NCI-H524 (cell line): Measurements from ENCODE around the gene ITGA4.

Source experiments
- DNase-seq, 2 experiments: peaks; one replicate each; lab custom pipeline; 2025; lab: John Stamatoyannopoulos, UW

ITGA4 gene

DNA sequence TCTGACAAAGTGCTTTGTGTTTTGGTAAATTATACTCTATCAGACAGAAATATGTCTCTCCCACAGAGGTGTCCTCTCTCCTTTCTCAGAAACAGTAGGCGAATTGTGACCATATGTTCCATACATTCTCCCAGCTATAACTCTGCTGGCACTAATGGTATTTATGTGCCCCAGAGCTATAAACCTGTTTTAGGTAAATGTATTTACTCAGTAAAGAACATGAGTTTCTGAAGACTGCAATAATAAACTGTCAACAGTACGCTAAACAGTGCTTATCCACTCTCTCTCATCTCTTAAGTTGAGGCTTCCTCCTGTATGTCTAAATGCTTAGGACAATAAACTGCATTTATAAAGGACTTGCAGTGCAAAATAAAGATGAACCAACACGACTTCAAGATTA, 58.5 kb downstream of the ITGA4 start:
- no peak for DNase-seq

- no peak for DNase-seq
Measured at GRCh38 chr2:181516992-181517391, 59.8 kb downstream of the ITGA4 start.

DNA sequence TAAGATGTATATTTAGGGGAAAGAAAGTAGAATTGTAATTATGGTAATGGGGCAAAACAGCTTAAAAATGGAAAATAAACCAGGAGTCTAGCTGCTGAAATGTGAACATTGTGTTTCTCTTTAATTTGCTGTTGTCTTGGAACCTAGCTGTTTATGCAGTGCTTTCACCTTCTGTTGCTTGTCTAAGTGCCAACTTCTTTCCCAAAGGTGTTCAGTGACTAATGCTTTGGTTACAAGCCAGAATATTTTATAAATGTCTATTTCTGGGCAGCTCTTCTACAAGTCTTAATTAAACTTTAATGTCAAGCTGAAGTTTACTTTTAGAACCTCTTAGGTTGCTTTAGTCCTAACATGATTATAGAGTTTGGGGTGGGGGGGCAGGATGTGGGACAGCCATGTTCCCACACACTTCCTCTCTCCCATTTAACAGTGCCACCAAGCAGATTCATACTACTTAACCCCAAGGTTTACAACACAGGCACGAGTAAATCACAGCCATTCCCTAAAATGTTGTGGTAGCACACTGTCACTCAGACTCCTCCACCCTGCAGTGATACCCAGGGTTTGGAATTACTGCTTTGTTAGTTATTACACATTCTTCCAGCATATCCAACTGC, 60.6 kb downstream of the ITGA4 start:
- no peak for DNase-seq

DNA sequence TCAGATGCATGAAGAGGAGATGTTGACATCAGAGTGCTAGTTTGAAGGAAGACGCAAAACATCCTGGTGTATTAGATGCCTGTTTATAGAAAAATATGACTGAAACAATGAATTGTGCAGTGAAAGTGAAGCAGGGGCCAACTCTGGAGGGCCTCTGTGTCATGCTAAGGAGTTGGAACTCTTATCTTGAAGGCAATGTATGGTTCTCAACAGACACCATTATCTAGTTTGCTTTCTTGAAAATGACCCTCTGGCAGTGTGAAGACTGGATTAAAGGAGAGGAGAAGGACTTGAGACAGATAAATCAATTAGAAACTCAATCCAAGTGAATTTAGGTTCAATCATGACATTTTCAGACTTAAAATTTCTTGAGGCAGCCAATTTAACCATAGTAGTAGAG, 63.1 kb downstream of the ITGA4 start:
- no peak for DNase-seq

DNA sequence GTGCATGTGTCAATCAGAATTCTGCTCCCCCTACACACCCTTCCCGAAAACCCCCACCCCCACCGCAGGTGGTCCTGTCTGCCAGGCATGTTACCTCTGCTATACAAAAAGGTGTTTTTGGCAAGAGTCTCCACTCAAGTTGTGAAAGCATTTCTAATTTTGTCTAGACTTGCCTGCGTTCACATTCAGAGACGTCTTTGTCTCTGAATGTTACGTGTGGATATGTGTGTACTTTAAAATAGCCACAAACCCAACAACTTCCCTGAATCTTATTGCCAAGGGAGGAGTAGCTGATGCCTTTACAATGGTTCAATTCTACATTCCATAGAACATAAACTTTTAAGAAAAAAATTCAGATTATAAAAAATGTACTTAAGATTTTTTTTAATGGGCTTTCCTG, 66.6 kb downstream of the ITGA4 start:
- DNase-seq = no peak

- no peak for DNase-seq
Measured at GRCh38 chr2:181526014-181526413, 68.8 kb downstream of the ITGA4 start.

- DNase-seq = no peak
Measured at GRCh38 chr2:181527058-181527457, 69.9 kb downstream of the ITGA4 start.

- DNase-seq = peak in 1 of 2 experiments; percentile 54
Measured at GRCh38 chr2:181528441-181528840, 71.3 kb downstream of the ITGA4 start.

- no peak for DNase-seq
Measured at GRCh38 chr2:181536730-181537129, 79.5 kb downstream of the ITGA4 start.

GRCh38 chr2:181540421-181540820, 83.2 kb downstream of the ITGA4 start:
- DNase-seq = no peak

DNA sequence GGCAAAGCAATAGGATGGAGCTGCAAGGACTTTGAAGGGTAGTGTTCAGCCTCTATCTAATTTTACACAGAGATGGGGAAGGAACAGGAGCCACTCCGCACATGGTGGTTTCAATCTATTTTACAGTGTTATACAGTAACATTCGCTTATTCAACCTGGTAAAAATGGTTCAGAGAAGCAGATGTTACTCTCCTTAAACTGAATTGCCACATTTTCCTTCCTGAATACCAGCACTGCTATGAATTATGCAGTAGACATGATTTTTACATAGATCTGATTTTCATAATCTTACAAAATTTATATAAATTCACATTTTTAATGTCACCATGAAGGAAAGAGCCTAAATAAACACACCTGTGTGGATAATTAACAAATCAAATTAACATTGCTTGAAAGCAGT, 85.0 kb downstream of the ITGA4 start:
- DNase-seq = no peak

GRCh38 chr2:181546086-181546485, 88.9 kb downstream of the ITGA4 start:
- DNase-seq = no peak

- DNase-seq = no peak
Measured at GRCh38 chr2:181552808-181553207, 95.6 kb downstream of the ITGA4 start.

DNA sequence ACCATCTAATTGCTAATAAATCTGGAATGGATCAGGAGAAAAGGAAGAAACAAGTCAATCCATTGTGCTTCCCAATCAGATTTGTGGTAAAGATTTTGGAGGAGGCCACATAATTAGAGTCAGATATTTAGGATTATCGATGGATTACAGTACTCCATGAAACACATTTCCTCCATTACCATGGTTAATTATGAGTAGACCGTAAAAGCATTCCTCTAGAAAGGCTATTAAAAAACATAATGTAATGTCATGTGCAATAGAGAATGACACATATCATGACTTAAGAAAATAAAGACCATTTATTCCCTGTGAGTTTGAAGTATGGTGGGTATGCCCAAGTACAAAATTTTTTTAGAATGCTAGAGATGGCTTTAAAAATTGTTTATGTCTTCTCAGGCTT, 96.1 kb downstream of the ITGA4 start:
- DNase-seq = no peak

DNA sequence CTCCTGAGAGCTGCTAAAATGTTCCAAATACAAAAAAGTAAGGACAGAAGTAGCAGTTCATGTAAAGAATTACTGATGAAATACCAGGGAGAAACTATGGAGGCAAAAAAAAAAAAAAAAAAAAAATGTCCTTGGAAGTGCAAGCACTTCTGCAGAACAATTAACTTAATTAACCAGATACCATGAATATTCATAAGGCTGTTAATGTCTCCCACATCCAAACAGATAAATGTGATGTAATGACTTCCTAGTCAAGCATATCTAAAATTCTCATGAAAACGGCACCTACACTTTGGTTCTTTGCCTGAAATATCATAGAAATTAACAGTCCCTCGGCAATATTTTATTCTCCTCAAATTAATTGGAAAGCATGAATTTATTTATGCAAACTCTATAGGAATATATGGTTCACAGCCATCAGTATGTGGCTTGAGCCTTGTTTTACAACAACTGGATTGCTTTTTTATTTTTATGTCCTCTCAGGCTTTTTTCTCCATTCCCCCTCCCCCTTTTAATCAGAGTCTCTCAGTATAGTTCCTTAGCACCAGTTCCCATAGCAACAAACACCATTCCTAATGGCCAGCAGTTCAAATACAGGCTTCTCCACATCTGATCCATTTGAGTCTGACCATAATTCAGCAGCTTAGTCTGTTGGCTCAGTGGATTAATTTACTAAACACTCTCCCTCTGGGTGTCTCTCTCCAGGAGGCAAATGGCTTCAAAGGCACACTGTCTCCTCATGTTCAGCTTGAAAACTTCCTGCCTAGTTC, 97.1 kb downstream of the ITGA4 start:
- DNase-seq = peak in 1 of 2 experiments; percentile 51

DNA sequence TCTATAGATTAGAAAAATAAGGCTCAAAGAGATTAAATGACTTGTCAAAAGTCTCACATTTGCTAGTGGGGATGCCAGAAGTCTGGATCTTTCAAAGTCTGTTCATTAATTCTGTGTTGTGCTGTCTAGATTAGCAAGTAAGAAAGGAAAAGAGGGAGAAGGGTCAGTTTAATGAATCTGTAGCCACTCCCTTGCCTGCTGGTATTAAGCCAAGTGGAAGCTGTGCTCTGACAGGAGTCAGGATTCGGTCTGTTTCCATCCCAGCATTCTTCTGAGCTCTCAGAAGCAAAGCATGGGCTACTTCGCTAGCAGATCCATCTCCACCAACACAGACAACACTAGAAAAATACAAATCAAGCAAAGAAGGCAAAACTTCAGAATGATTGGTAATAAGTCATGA, 101.2 kb downstream of the ITGA4 start:
- DNase-seq = no peak

GRCh38 chr2:181563101-181563692, 106.0 kb downstream of the ITGA4 start:
- DNase-seq = no peak

DNA sequence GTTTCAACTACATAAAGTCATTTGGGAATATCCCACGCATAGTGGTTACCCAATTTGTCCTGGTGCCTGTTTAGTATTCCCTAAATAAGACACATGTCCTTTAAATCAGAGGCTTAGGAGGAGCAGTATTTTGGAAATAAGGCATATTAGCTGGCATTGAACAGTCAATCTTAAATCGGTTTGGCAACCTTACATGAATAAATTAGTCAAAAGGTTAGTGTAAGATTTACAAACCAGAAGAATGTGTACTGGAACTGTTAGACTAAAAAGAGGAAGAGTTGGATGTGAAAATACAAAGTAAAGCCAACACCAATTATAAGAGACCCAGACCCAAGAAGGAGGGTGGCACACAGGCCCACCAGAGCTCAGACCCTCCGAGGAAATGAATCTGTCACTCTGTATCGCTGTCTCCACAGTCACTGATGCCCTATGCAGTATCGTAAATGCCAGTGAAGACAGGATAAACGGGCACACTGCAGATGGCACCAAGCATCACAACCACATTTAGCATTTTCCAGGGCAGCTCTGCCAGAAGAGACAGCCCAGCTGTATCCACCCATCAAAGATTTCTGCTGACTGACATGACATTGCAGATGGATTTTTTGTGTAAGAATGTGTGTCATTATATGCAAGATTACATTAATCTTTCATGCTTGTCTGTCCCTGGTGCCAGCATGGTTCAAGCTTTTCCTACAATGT, 109.3 kb downstream of the ITGA4 start:
- peak in 1 of 2 experiments; percentile 14 for DNase-seq

DNA sequence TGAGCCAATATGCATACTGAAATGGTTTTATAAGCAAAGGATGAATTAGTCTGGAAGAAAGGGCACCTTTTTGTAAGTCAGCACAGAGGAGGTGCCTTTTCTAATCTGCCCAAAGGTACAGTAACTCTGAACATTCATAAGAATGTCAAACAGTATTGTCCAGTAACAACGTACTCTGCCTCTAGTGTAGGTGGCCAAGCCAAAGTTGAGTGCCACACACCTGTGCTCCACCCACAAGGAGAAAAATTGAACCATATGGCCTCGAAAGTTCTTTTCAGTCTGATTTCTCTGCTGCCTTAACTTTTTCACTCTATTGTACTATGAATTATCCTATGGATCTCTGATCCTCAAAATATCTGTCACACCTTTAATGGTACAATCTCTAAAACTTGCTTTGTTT, 112.9 kb downstream of the ITGA4 start:
- no peak for DNase-seq

- DNase-seq = peak in 1 of 2 experiments; percentile 31
Measured at GRCh38 chr2:181570833-181571661, 113.9 kb downstream of the ITGA4 start.

- DNase-seq = peak in 1 of 2 experiments; percentile 78
Measured at GRCh38 chr2:181573140-181573736, 116.1 kb downstream of the ITGA4 start.
